SK-N-SH (cell line): ENCODE results near the gene SCN3A. TPM values are rescaled to one million over a fixed set of nuclear protein-coding genes. Genes with fewer than 3 reads are reported as not detected.

Source experiments
- CTCF ChIA-PET: fragments of 300-600, 350-600 bp; formaldehyde crosslinking; extraction: SDS; loops from one replicate; lab custom pipeline; 2021; lab: Yijun Ruan, JAX
- POLR2A ChIA-PET: fragments of 350-600 bp; sonication (Branson Sonifier 250); formaldehyde crosslinking; extraction: SDS; loops from one replicate; lab custom pipeline; 2020; ENCODE audit warnings: antibody characterized with exemption, inconsistent platforms; lab: Yijun Ruan, JAX
- DNase-seq: peaks from one replicate; pipeline ENCODE4 v3.0.0; 2012
- H2AFZ ChIP-seq: fragments of 200-600 bp; sonication (generic); 2 replicates; pipeline ENCODE4 v1.8.1; 2016; ENCODE audit warnings: antibody characterized with exemption, mild to moderate bottlenecking, low read depth
- H3F3A ChIP-seq: fragments of 200-600 bp; sonication (generic); replicated peaks from 2 replicates; pipeline ENCODE3; 2016; ENCODE audit warnings: antibody characterized with exemption, mild to moderate bottlenecking; ENCODE audit not compliant: insufficient read depth
- H3K27ac ChIP-seq, 2 experiments: fragments of 200-500 bp in 1 of 2; fragments of 200-600 bp in 1 of 2; sonication (Bioruptor generic) in 1 of 2; sonication (generic), shearing (Covaris generic) in 1 of 2; 2 replicates each; pipeline versions ENCODE4 v1.5.1 to v1.6.1; 2014 to 2016; ENCODE audit warnings: low read depth in 2 of 2, inconsistent platforms in 1 of 2, low read length in 1 of 2, mild to moderate bottlenecking in 1 of 2, mixed read lengths in 1 of 2
- H3K27me3 ChIP-seq: fragments of 200-600 bp; sonication (generic), shearing (Covaris generic); 2 replicates; pipeline ENCODE4 v1.6.1; 2016; ENCODE audit warnings: mixed run types; ENCODE audit not compliant: insufficient read depth
- H3K36me3 ChIP-seq, 2 experiments: fragments of 200-500 bp in 1 of 2; fragments of 200-600 bp in 1 of 2; sonication (Bioruptor generic) in 1 of 2; sonication (generic) in 1 of 2; replicated peaks in 1 of 2; 2 replicates each; pipeline versions ENCODE3 to v1.5.1; 2014 to 2016; ENCODE audit warnings: low read length in 1 of 2, mild to moderate bottlenecking in 1 of 2; ENCODE audit not compliant: insufficient read depth in 2 of 2, control insufficient read depth in 1 of 2
- H3K4me1 ChIP-seq, 2 experiments: fragments of 200-500 bp in 1 of 2; fragments of 200-600 bp in 1 of 2; sonication (Bioruptor generic) in 1 of 2; sonication (generic), shearing (Covaris generic) in 1 of 2; 2 replicates each; pipeline versions ENCODE4 v1.5.1 to v1.6.1; 2014 to 2016; ENCODE audit warnings: low read depth in 1 of 2, low read length in 1 of 2, mixed run types in 1 of 2; ENCODE audit not compliant: insufficient read depth in 2 of 2, control insufficient read depth in 1 of 2
- H3K4me2 ChIP-seq: fragments of 200-600 bp; sonication (generic), shearing (Covaris generic); 2 replicates; pipeline ENCODE4 v1.6.1; 2017; ENCODE audit warnings: mixed run types
- H3K4me3 ChIP-seq, 2 experiments: fragments of 200-500 bp in 1 of 2; fragments of 200-600 bp in 1 of 2; sonication (Bioruptor generic) in 1 of 2; sonication (generic), shearing (Covaris generic) in 1 of 2; 2 replicates each; pipeline versions ENCODE4 v1.5.1 to v1.8.1; 2014 to 2016; ENCODE audit warnings: low read depth in 2 of 2, inconsistent platforms in 1 of 2, low read length in 1 of 2, mild to moderate bottlenecking in 1 of 2, mixed read lengths in 1 of 2, moderate library complexity in 1 of 2
- H3K79me2 ChIP-seq: fragments of 200-600 bp; sonication (generic); 2 replicates; pipeline ENCODE4 v1.8.1; 2017; ENCODE audit warnings: mild to moderate bottlenecking; ENCODE audit not compliant: insufficient read depth
- H3K9ac ChIP-seq: fragments of 200-600 bp; sonication (generic); 2 replicates; pipeline ENCODE4 v1.6.1; 2017; ENCODE audit warnings: mixed run types
- H3K9me2 ChIP-seq: fragments of 200-600 bp; sonication (generic); 2 replicates; pipeline ENCODE4 v1.6.1; 2017; ENCODE audit warnings: mixed run types
- H3K9me3 ChIP-seq: fragments of 200-600 bp; sonication (generic); 2 replicates; pipeline ENCODE4 v1.6.1; 2017; ENCODE audit warnings: mixed run types, mild to moderate bottlenecking, moderate library complexity
- H4K20me1 ChIP-seq: fragments of 200-600 bp; sonication (generic); 2 replicates; pipeline ENCODE4 v1.6.1; 2017; ENCODE audit warnings: mild to moderate bottlenecking, mixed run types; ENCODE audit not compliant: insufficient read depth
- CHD2 ChIP-seq: fragments of 150-350 bp; IDR thresholded peaks from 2 replicates; pipeline ENCODE4 v1.6.1; 2018; ENCODE audit warnings: low read length; ENCODE audit not compliant: partially characterized antibody
- CTCF ChIP-seq: fragments of 200-600 bp; sonication (generic); IDR thresholded peaks from 2 replicates; pipeline ENCODE4 v1.6.1; 2017; ENCODE audit warnings: antibody characterized with exemption, mild to moderate bottlenecking, moderate library complexity
- ELF1 ChIP-seq: IDR thresholded peaks from 2 replicates; pipeline ENCODE4 v1.4.0; 2012
- EP300 ChIP-seq, 2 experiments: IDR thresholded peaks; 2 replicates each; pipeline versions ENCODE4 v1.4.0 to v1.6.1; 2012; ENCODE audit warnings: borderline replicate concordance in 1 of 2, low read depth in 1 of 2, low read length in 1 of 2
- EZH2phosphoT487 ChIP-seq: fragments of 200-600 bp; sonication (generic); IDR thresholded peaks from 2 replicates; pipeline ENCODE4 v1.6.1; 2017; ENCODE audit warnings: low read depth, mixed run types, mild to moderate bottlenecking, antibody characterized with exemption, moderate library complexity, borderline replicate concordance
- FOSL2 ChIP-seq: IDR thresholded peaks from 2 replicates; pipeline ENCODE4 v1.4.0; 2012; ENCODE audit warnings: low read depth, mild to moderate bottlenecking, moderate library complexity, borderline replicate concordance
- MEF2A ChIP-seq: IDR thresholded peaks from 2 replicates; pipeline ENCODE4 v1.4.0; 2012; ENCODE audit warnings: low read depth, borderline replicate concordance
- MXI1 ChIP-seq: IDR thresholded peaks from 2 replicates; pipeline ENCODE4 v1.6.1; 2012; ENCODE audit warnings: mild to moderate bottlenecking, low read depth, low read length, improper control_type of control experiment
- NRF1 ChIP-seq: IDR thresholded peaks from 2 replicates; pipeline ENCODE4 v1.6.1; 2012; ENCODE audit warnings: low read depth, mild to moderate bottlenecking, low read length
- PBX3 ChIP-seq: IDR thresholded peaks from 2 replicates; pipeline ENCODE4; 2012
- POLR2AphosphoS5 ChIP-seq: IDR thresholded peaks from 2 replicates; pipeline ENCODE4 v1.6.1; 2012; ENCODE audit warnings: low read depth, low read length
- RAD21 ChIP-seq: IDR thresholded peaks from 2 replicates; pipeline ENCODE4 v1.6.1; 2012; ENCODE audit warnings: mild to moderate bottlenecking, low read length
- RCOR1 ChIP-seq: fragments of 150-350 bp; IDR thresholded peaks from 2 replicates; pipeline ENCODE4 v1.6.1; 2017; ENCODE audit warnings: antibody characterized with exemption, low read length
- RFX5 ChIP-seq: IDR thresholded peaks from 2 replicates; pipeline ENCODE4 v1.6.1; 2012; ENCODE audit warnings: mild to moderate bottlenecking, improper control_type of control experiment, low read length
- SMC3 ChIP-seq: IDR thresholded peaks from 2 replicates; pipeline ENCODE4 v1.6.1; 2012; ENCODE audit warnings: low read depth, low read length, improper control_type of control experiment
- YY1 ChIP-seq: IDR thresholded peaks from 2 replicates; pipeline ENCODE4 v1.4.0; 2012; ENCODE audit warnings: low read depth, mild to moderate bottlenecking
- WGBS: methylation state at CpG from one replicate; pipeline ENCODE4 v1.1.6; 2017; ENCODE audit warnings: low lambda C conversion rate; 5-methylcytosine and 5-hydroxymethylcytosine counted together
- polyA plus RNA-seq, 3 experiments: library from polyadenylated mRNA; depleted of rRNA; stranded (reverse); fragments of >200 nt; gene quantifications; 2 replicates each; pipeline ENCODE4 v1.2.3, GENCODE V29; 2012
- TF ChIP-seq, protein P1 (sequence below): IDR thresholded peaks from 2 replicates; pipeline ENCODE4 v1.4.0; 2012; ENCODE audit warnings: low read depth, borderline replicate concordance

The SCN3A gene
- polyA plus RNA-seq, 1 of the 3 experiments (the other 2 are of a cell fraction) = 0.33 TPM

- Histone ChIP-seq H3K9me3 (no peaks in the 10 kb centered on the region), H3K4me1 (no peaks in the 10 kb centered on the region; a peak in 1 of 4 replicates), H3K4me3 (peak within 1 kb of the TSS in 1 of 2 experiments; percentile 33; a peak in 3 of 4 replicates), H2AFZ (no peak within 1 kb of the TSS), H3K36me3 (no peaks in the 10 kb centered on the region), H3K9ac (no peak within 1 kb of the TSS), H3K27ac (peak within 1 kb of the TSS in 1 of 2 experiments; percentile 68; a peak in 2 of 4 replicates), H3F3A (peaks cover 6% of the 10 kb centered on the region), H3K9me2 (no peaks in the 10 kb centered on the region), H3K4me2 (no peak within 1 kb of the TSS), H3K79me2 (no peaks in the 10 kb centered on the region), H4K20me1 (no peaks in the 10 kb centered on the region), H3K27me3 (no peaks in the 10 kb centered on the region)
- TF ChIP-seq MEF2A (no peak), YY1 (no peak), FOSL2 (no peak), SMC3 (peak; percentile 75), POLR2AphosphoS5 (no peak), CTCF (peak; percentile 85), RFX5 (peak; percentile 43; the same call in 1 of the 2 replicates), EZH2phosphoT487 (no peak), MXI1 (peak; percentile 88), RCOR1 (peak; percentile 59; the same call in 1 of the 2 replicates), PBX3 (no peak), EP300 (IDR thresholded peaks at IDR 0.05; ENCODE audit: borderline replicate concordance in 1 of 2, low read depth in 1 of 2, low read length in 1 of 2) (no peak), ELF1 (no peak), CHD2 (peak; percentile 11), NRF1 (no peak), RAD21 (peak; percentile 91)
- TF ChIP-seq, protein P1, sequence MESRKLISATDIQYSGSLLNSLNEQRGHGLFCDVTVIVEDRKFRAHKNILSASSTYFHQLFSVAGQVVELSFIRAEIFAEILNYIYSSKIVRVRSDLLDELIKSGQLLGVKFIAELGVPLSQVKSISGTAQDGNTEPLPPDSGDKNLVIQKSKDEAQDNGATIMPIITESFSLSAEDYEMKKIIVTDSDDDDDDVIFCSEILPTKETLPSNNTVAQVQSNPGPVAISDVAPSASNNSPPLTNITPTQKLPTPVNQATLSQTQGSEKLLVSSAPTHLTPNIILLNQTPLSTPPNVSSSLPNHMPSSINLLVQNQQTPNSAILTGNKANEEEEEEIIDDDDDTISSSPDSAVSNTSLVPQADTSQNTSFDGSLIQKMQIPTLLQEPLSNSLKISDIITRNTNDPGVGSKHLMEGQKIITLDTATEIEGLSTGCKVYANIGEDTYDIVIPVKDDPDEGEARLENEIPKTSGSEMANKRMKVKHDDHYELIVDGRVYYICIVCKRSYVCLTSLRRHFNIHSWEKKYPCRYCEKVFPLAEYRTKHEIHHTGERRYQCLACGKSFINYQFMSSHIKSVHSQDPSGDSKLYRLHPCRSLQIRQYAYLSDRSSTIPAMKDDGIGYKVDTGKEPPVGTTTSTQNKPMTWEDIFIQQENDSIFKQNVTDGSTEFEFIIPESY = no peak
- WGBS = 21% methylated on average over 3 of the region's 3 CpGs
- ChIA-PET POLR2A (interaction anchor here (0.9 to 1.2 kb wide), 2 partner anchors 55 to 66 kb away, joined by 3 to 7 read pairs; no protein-coding TSS in a partner anchor), CTCF (interaction anchor here (0.5 to 3.1 kb wide), 53 partner anchors 9 to 643 kb away, joined by 3 to 27 read pairs (median 4); partner anchors contain the start of gene SCN3A)
- DNase-seq = peak; percentile 33
These were observed 35.4 kb upstream of the SCN3A start, which contains the start of gene SCN2A for GRCh38 chr2:165239230-165239629. TSS of gene SCN2A (plus strand) at chr2:165239414. CDS start at chr2:165295824, 56,410 bp downstream.
